OCI-LY3 (cell line): ENCODE data around the gene CDK3.

ENCODE experiments used
- H2AFZ ChIP-seq: fragments of 200-600, 300-600 bp; shearing (Covaris generic); 2 replicates; pipeline ENCODE4 v1.6.0; 2014; ENCODE audit warnings: antibody characterized with exemption, low read depth, low read length
- H3K27ac ChIP-seq: fragments of 200-600, 300-600 bp; sonication (generic); 2 replicates; pipeline ENCODE4 v1.5.1; 2014; ENCODE audit warnings: mild to moderate bottlenecking, low read length, moderate library complexity, mixed read lengths
- H3K27me3 ChIP-seq: fragments of 200-600, 300-600 bp; sonication (generic); 2 replicates; pipeline ENCODE4 v1.6.1; 2014; ENCODE audit warnings: low read depth, low read length, mixed read lengths
- H3K36me3 ChIP-seq: fragments of 200-600, 300-600 bp; sonication (generic); replicated peaks from 2 replicates; pipeline ENCODE3; 2014; ENCODE audit warnings: low read depth, low read length, mixed read lengths
- H3K4me1 ChIP-seq: fragments of 300-600, 200-600 bp; sonication (generic); 2 replicates; pipeline ENCODE4 v1.6.1; 2014; ENCODE audit warnings: low read length, mixed read lengths
- H3K4me2 ChIP-seq: fragments of 200-600, 300-600 bp; sonication (generic); 2 replicates; pipeline ENCODE4 v1.6.1; 2014; ENCODE audit warnings: low read length, mixed read lengths
- H3K4me3 ChIP-seq: fragments of 300-600, 200-600 bp; sonication (generic); 2 replicates; pipeline ENCODE4 v1.5.1; 2014; ENCODE audit warnings: antibody characterized with exemption, mild to moderate bottlenecking, low read length, moderate library complexity
- H3K79me2 ChIP-seq: fragments of 300-600, 200-600 bp; shearing (Covaris generic); 2 replicates; pipeline ENCODE4 v1.6.1; 2014; ENCODE audit warnings: mild to moderate bottlenecking, low read length, mixed read lengths
- H3K9ac ChIP-seq: fragments of 300-600, 200-600 bp; shearing (Covaris generic); 2 replicates; pipeline ENCODE4 v1.6.0; 2014; ENCODE audit warnings: mild to moderate bottlenecking, low read length, moderate library complexity
- H3K9me3 ChIP-seq: fragments of 200-600, 300-600 bp; shearing (Covaris generic); 2 replicates; pipeline ENCODE4 v1.6.1; 2014; ENCODE audit warnings: low read length, mixed read lengths; ENCODE audit not compliant: insufficient read depth
- H4K20me1 ChIP-seq: fragments of 200-600, 300-600 bp; sonication (generic); 2 replicates; pipeline ENCODE4 v1.6.1; 2016; ENCODE audit warnings: low read length, mixed read lengths; ENCODE audit not compliant: insufficient read depth
- EZH2phosphoT487 ChIP-seq: fragments of 200-600 bp; shearing (Covaris generic); IDR thresholded peaks from 2 replicates; pipeline ENCODE4 v1.6.1; 2018; ENCODE audit warnings: antibody characterized with exemption, mixed run types, low read depth
- TF ChIP-seq, protein P1 (sequence below): fragments of 200-600, 300-600 bp; sonication (generic); IDR thresholded peaks from 2 replicates; pipeline ENCODE4 v1.5.1; 2014; ENCODE audit warnings: antibody characterized with exemption, low read length, low read depth

Gene CDK3

DNA sequence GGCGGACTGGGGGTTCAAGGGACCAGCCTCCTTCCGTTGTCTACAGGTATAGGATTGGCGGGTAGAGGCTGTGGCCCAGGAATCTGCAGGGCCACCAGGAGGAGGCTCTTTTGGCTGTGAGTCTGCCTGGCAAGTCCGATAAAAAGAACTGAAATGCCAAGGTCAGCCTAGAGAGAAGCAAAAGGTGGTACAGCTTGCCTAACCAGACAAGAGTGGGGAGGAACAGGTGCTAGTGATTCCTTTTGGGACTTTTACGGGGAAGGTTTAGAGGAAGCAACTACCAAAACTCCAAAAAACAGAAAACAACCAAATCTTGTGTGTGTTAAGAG is 32.1 kb downstream of the CDK3 start:
- H3K4me1 ChIP-seq, result no peaks in the 10 kb centered on the region
- H2AFZ ChIP-seq, result no peak overlapping the region
- no peaks in the 10 kb centered on the region for H4K20me1 ChIP-seq
- H3K4me2 ChIP-seq, result no peak overlapping the region
- no peaks in the 10 kb centered on the region for H3K79me2 ChIP-seq
- no peaks in the 10 kb centered on the region for H3K9me3 ChIP-seq
- no peaks in the 10 kb centered on the region for H3K27me3 ChIP-seq
- no peak overlapping the region for H3K27ac ChIP-seq
- no peak for TF ChIP-seq EZH2phosphoT487
- TF ChIP-seq, protein P1, sequence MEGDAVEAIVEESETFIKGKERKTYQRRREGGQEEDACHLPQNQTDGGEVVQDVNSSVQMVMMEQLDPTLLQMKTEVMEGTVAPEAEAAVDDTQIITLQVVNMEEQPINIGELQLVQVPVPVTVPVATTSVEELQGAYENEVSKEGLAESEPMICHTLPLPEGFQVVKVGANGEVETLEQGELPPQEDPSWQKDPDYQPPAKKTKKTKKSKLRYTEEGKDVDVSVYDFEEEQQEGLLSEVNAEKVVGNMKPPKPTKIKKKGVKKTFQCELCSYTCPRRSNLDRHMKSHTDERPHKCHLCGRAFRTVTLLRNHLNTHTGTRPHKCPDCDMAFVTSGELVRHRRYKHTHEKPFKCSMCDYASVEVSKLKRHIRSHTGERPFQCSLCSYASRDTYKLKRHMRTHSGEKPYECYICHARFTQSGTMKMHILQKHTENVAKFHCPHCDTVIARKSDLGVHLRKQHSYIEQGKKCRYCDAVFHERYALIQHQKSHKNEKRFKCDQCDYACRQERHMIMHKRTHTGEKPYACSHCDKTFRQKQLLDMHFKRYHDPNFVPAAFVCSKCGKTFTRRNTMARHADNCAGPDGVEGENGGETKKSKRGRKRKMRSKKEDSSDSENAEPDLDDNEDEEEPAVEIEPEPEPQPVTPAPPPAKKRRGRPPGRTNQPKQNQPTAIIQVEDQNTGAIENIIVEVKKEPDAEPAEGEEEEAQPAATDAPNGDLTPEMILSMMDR, result no peak
- no peak overlapping the region for H3K4me3 ChIP-seq
- no peak overlapping the region for H3K9ac ChIP-seq
- H3K36me3 ChIP-seq, result no peaks in the 10 kb centered on the region

DNA sequence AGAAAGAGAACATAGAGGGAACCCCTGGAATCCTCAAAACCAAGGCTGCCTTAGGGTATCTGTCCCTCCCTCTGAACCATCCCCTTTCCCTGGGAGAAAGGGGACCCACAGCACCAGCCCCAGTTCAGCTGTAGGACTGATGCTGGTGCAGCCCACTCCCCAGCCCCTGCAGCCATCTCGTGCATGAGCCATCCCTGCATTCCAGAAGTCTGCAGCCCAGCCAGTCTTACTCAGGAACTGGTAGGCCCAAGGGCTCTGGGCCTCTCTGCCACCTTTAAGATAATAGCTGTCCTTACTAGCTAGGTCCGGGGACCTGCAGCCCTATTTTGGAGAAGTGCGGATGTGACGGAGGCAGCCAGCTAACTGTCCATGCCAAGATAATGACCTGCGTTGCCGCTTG is 32.5 kb downstream of the CDK3 start:
- H3K27ac ChIP-seq, result no peak overlapping the region
- H3K4me1 ChIP-seq, result no peaks in the 10 kb centered on the region
- no peak for TF ChIP-seq EZH2phosphoT487
- TF ChIP-seq, protein P1, result no peak

DNA sequence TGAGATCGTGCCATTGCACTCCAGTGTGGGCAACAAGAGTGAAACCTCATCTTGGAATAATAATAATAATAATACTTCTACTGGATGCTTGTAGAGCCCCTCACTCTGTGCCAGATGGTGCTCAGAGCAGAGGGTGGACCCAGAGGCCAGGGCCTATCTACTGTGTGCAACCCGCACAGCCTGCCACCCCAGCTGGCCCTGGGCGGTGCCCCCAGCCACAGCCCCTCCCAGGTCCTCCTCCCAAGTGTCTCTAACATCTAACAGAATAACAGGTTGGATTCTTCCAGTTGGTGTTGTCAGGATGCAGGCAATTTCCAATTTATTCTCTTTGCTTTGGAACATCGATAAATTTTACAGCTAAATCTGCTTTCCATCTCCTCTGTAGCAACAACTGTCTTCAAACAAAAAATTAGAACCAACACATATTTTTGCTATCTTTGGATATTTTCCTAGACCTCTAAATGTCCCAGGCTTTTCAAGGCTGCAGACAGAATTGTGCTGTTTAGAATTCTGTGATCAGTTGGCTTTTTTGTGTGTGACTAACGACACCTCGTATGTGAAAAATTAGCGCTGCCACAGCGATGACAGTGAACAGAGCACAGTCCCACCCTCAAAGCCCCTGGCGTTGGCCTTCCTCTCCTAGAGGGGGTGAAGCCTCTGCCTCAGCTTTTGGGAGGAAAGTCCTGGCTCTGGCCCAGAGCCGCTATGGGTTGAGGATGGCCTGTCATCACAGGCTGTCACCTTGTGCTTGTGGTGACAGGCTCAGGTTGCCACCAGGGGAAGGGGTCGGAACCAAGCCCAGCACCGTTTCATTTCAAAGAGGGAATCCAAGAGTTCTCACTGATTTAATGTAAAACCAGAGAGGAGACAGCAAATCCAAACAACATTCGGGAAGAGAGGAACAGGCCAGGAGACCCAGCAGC is 34.0 kb downstream of the CDK3 start:
- no peak overlapping the region for H3K27ac ChIP-seq
- H2AFZ ChIP-seq, result no peak overlapping the region
- H3K79me2 ChIP-seq, result no peaks in the 10 kb centered on the region
- no peaks in the 10 kb centered on the region for H3K9me3 ChIP-seq
- TF ChIP-seq, protein P1, result no peak
- no peak for TF ChIP-seq EZH2phosphoT487
- H3K4me3 ChIP-seq, result no peak overlapping the region
- H3K4me2 ChIP-seq, result no peak overlapping the region
- H4K20me1 ChIP-seq, result no peaks in the 10 kb centered on the region
- no peaks in the 10 kb centered on the region for H3K27me3 ChIP-seq
- H3K9ac ChIP-seq, result no peak overlapping the region
- no peaks in the 10 kb centered on the region for H3K4me1 ChIP-seq
- peaks cover 16% of the 10 kb centered on the region for H3K36me3 ChIP-seq

More for the DNA sequence above, 32.5 kb downstream of the CDK3 start:
- H3K4me3 ChIP-seq, result no peak overlapping the region
- H2AFZ ChIP-seq, result no peak overlapping the region
- no peaks in the 10 kb centered on the region for H3K9me3 ChIP-seq
- H3K4me2 ChIP-seq, result no peak overlapping the region
- H4K20me1 ChIP-seq, result no peaks in the 10 kb centered on the region
- H3K9ac ChIP-seq, result no peak overlapping the region
- H3K36me3 ChIP-seq, result peaks cover under 1% of the 10 kb centered on the region
- H3K27me3 ChIP-seq, result no peaks in the 10 kb centered on the region
- no peaks in the 10 kb centered on the region for H3K79me2 ChIP-seq

- Histone ChIP-seq H3K79me2 (no peaks in the 10 kb centered on the region), H3K4me1 (no peaks in the 10 kb centered on the region), H3K27me3 (no peaks in the 10 kb centered on the region), H2AFZ (no peak overlapping the region), H3K9ac (no peak overlapping the region), H4K20me1 (no peaks in the 10 kb centered on the region), H3K9me3 (no peaks in the 10 kb centered on the region), H3K36me3 (peaks cover 27% of the 10 kb centered on the region), H3K4me2 (no peak overlapping the region), H3K4me3 (no peak overlapping the region), H3K27ac (no peak overlapping the region)
- TF ChIP-seq, protein P1, result no peak
- no peak for TF ChIP-seq EZH2phosphoT487
Observed at GRCh38 chr17:76036497-76037261, 36.0 kb downstream of the CDK3 start.
